Liver (tissue), 9 donors: ENCODE measurements around the gene IL10RB. TPM values are rescaled to one million over a fixed set of nuclear protein-coding genes. Genes with fewer than 3 reads are reported as not detected.
A peak's percentile ranks its signal among the peaks of the same experiment; 100 is the strongest.

Experiments used
- DNase-seq: peaks from one replicate; pipeline ENCODE4 v3.0.0-alpha.2; 2017; ENCODE audit warnings: low spot score
- H3K27ac ChIP-seq, 2 donors: one replicate each; pipeline ENCODE4 v1.7.0; 2013; ENCODE audit warnings: inconsistent platforms in 2 of 2, low read length in 2 of 2, control low read depth in 1 of 2, low read depth in 1 of 2, mild to moderate bottlenecking in 1 of 2
- H3K27me3 ChIP-seq, 4 donors: one replicate each; pipeline versions ENCODE4 v1.6.1 to v1.7.0; 2013; ENCODE audit warnings: low read length in 3 of 4, inconsistent platforms in 1 of 4, mild to moderate bottlenecking in 1 of 4, moderate library complexity in 1 of 4; ENCODE audit not compliant: control insufficient read depth in 4 of 4, insufficient read depth in 4 of 4
- H3K36me3 ChIP-seq, 4 donors: one replicate each; pipeline versions ENCODE4 v1.6.1 to v1.7.0; 2013; ENCODE audit warnings: low read length in 3 of 4, mild to moderate bottlenecking in 3 of 4, low read depth in 1 of 4, moderate library complexity in 1 of 4; ENCODE audit not compliant: control insufficient read depth in 4 of 4, insufficient read depth in 3 of 4
- H3K4me1 ChIP-seq, 4 donors: one replicate each; pipeline versions ENCODE4 v1.6.1 to v1.7.0; 2013; ENCODE audit warnings: low read length in 3 of 4, mild to moderate bottlenecking in 3 of 4, moderate library complexity in 1 of 4; ENCODE audit not compliant: control insufficient read depth in 4 of 4, insufficient read depth in 4 of 4
- H3K4me3 ChIP-seq, 3 donors: one replicate each; pipeline versions ENCODE4 v1.6.1 to v1.7.0; 2013; ENCODE audit warnings: low read length in 3 of 3, control low read depth in 1 of 3, low read depth in 1 of 3, mild to moderate bottlenecking in 1 of 3
- H3K9ac ChIP-seq, 2 donors: one replicate each; pipeline ENCODE4 v1.7.0; 2013; ENCODE audit warnings: low read length in 2 of 2, mild to moderate bottlenecking in 2 of 2, moderate library complexity in 2 of 2, control low read depth in 1 of 2, low read depth in 1 of 2
- H3K9me3 ChIP-seq, 4 donors: one replicate each; pipeline versions ENCODE4 v1.6.1 to v1.7.0; 2013; ENCODE audit warnings: low read length in 3 of 4; ENCODE audit not compliant: control insufficient read depth in 4 of 4
- CTCF ChIP-seq: fragments of 150-350 bp; IDR thresholded peaks from 2 replicates; pipeline ENCODE4 v1.5.1; 2017; ENCODE audit warnings: improper control_type of control experiment, low read depth, low read length; ENCODE audit not compliant: missing input control
- EGR1 ChIP-seq, 2 donors: IDR thresholded peaks; 2 replicates each; pipeline ENCODE4 v1.6.1; 2016 to 2018; ENCODE audit warnings: antibody characterized with exemption in 2 of 2, low read depth in 2 of 2
- FOXA1 ChIP-seq: IDR thresholded peaks from 2 replicates; pipeline ENCODE4 v1.6.1; 2016; ENCODE audit warnings: antibody characterized with exemption
- FOXA2 ChIP-seq: IDR thresholded peaks from 2 replicates; pipeline ENCODE4 v1.6.1; 2016; ENCODE audit warnings: antibody characterized with exemption
- GABPA ChIP-seq, 2 donors: IDR thresholded peaks in 1 of 2; conservative IDR thresholded peaks in 1 of 2; 2 replicates each; pipeline ENCODE4 v1.6.1; 2016; ENCODE audit warnings: antibody characterized with exemption in 2 of 2, mild to moderate bottlenecking in 1 of 2, moderate library complexity in 1 of 2
- HNF4A ChIP-seq, 2 donors: conservative IDR thresholded peaks; 2 replicates each; pipeline ENCODE4 v1.6.1; 2016; ENCODE audit warnings: antibody characterized with exemption in 2 of 2, mild to moderate bottlenecking in 2 of 2
- HNF4G ChIP-seq: IDR thresholded peaks from 2 replicates; pipeline ENCODE4 v1.6.1; 2016; ENCODE audit warnings: antibody characterized with exemption
- JUND ChIP-seq, 2 donors: IDR thresholded peaks; 2 replicates each; pipeline ENCODE4 v1.6.1; 2016; ENCODE audit warnings: antibody characterized with exemption in 2 of 2
- MAX ChIP-seq: IDR thresholded peaks from 2 replicates; pipeline ENCODE4 v1.6.1; 2016; ENCODE audit warnings: antibody characterized with exemption
- NR2F2 ChIP-seq: IDR thresholded peaks from 2 replicates; pipeline ENCODE4 v1.6.1; 2016; ENCODE audit warnings: antibody characterized with exemption
- RAD21 ChIP-seq, 2 donors: IDR thresholded peaks; 2 replicates each; pipeline ENCODE4 v1.6.1; 2016; ENCODE audit warnings: antibody characterized with exemption in 2 of 2, mild to moderate bottlenecking in 2 of 2
- RXRA ChIP-seq, 2 donors: IDR thresholded peaks; 2 replicates each; pipeline ENCODE4 v1.6.1; 2017 to 2018; ENCODE audit warnings: antibody characterized with exemption in 2 of 2, mild to moderate bottlenecking in 1 of 2
- SP1 ChIP-seq: IDR thresholded peaks from 2 replicates; pipeline ENCODE4 v1.6.1; 2018; ENCODE audit warnings: antibody characterized with exemption, mild to moderate bottlenecking
- TAF1 ChIP-seq: conservative IDR thresholded peaks from 2 replicates; pipeline ENCODE4 v1.6.1; 2016; ENCODE audit warnings: antibody characterized with exemption, mild to moderate bottlenecking
- YY1 ChIP-seq: IDR thresholded peaks from 2 replicates; pipeline ENCODE4 v1.6.1; 2016; ENCODE audit warnings: antibody characterized with exemption, mild to moderate bottlenecking
- ZBTB33 ChIP-seq: IDR thresholded peaks from 2 replicates; pipeline ENCODE4 v1.6.1; 2016; ENCODE audit warnings: antibody characterized with exemption
- WGBS: extraction: QIAGEN DNeasy Blood & Tissue Kit; methylation state at CpG from one replicate; pipeline ENCODE4 v1.1.7; 2013; 5-methylcytosine and 5-hydroxymethylcytosine counted together
- polyA plus RNA-seq, 2 donors: library from polyadenylated mRNA; stranded (reverse) in 1 of 2; unstranded in 1 of 2; fragments of 200-250 nt in 1 of 2; fragments of >200 nt in 1 of 2; fragmentation: Nextera tagmentation in 1 of 2; extraction: Ambion mirVana in 1 of 2; gene quantifications; one replicate each; pipeline versions ENCODE4 v1.2.1 to v1.2.3, GENCODE V29; 2013 to 2015
- total RNA-seq, 2 donors: library from RNA; depleted of rRNA; stranded (reverse); fragments of >200 nt; gene quantifications; one replicate each; pipeline ENCODE4 v1.2.3, GENCODE V29; 2014
- TF ChIP-seq, protein P1 (sequence below): IDR thresholded peaks from 2 replicates; pipeline ENCODE4 v1.6.1; 2016; ENCODE audit warnings: antibody characterized with exemption, mild to moderate bottlenecking
- TF ChIP-seq, protein P2 (sequence below): IDR thresholded peaks from 2 replicates; pipeline ENCODE4 v1.6.1; 2016; ENCODE audit warnings: antibody characterized with exemption
- donor health status: healthy.
- donor health status: healthy.
- donor health status: healthy.
- donor health status: healthy.
- donor health status: healthy.

The IL10RB gene
- total and polyA plus RNA-seq, 4 donors: 16.1 to 22.1 (median 18.8) TPM

DNA sequence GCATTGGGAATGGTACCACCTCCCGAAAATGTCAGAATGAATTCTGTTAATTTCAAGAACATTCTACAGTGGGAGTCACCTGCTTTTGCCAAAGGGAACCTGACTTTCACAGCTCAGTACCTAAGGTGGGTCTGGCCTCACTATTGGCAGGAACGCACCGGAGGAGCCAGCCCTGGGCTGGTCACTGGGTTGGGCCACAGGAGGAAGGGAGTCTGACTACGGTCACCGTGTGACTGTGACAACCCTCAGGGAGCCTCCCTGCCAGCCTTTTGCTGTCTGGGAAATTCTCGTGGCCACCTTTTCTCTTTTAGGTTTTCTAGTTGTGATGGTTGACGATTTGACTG, 2.2 kb downstream of the IL10RB start:
- Histone ChIP-seq H3K36me3 (peaks cover 0 to 8% (median 4%) of the 10 kb centered on the region in 4 donors), H3K27ac (peak overlapping the region; percentile 24 to 56), H3K4me3 (no peak overlapping the region), H3K9ac (no peak overlapping the region), H3K27me3 (no peaks in the 10 kb centered on the region), H3K9me3 (no peaks in the 10 kb centered on the region), H3K4me1 (peaks cover 2 to 40% (median 20%) of the 10 kb centered on the region in 4 donors)
- TF ChIP-seq NR2F2: no peak
- TF ChIP-seq GABPA (IDR thresholded peaks at IDR 0.05 in 1 of 2, conservative IDR thresholded peaks at IDR 0.05 in 1 of 2): no peak
- WGBS: 89% methylated on average over 7 of the region's 7 CpGs
- no peak for DNase-seq

DNA sequence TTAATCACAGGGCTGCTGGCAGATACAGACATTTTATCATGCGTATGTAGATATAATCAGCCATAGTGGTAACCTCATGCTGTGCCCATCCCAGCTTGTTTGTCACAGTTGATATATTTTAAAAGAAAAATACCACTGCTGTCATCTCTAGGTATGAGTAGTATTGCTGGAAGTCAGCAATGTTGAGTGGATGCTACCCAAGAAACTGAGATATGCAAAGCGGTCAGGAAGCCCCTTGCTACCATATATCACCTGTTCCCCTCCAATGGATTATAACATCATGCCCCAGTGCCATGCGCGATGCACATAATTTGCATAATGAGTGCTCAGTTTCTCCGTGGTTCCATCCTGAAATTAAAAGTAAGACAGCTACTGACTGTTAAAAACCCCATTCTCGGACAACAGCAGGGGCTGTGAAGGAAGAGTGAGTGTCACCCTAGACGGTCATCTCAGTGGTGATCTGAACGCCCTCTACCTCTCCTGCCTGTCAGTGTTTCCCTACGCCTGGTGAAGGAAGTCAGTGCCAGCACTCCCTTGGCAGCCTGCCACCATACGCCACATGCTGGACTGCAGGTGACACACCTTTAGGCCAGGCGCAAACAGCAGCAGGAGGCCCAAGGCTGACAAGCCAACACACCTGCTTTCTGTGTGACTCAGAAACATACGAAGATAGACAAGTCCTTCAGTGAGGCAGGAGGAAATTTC, 2.7 kb downstream of the IL10RB start:
- Histone ChIP-seq H3K9me3 (no peaks in the 10 kb centered on the region), H3K27ac (peak overlapping the region; percentile 56 to 69), H3K4me3 (no peak overlapping the region), H3K9ac (no peak overlapping the region), H3K4me1 (peaks cover 2 to 40% (median 20%) of the 10 kb centered on the region in 4 donors), H3K36me3 (peaks cover 0 to 9% (median 6%) of the 10 kb centered on the region in 4 donors), H3K27me3 (no peaks in the 10 kb centered on the region)
- TF ChIP-seq GABPA (IDR thresholded peaks at IDR 0.05 in 1 of 2, conservative IDR thresholded peaks at IDR 0.05 in 1 of 2): peak in 1 of 2 donors; percentile 13
- TF ChIP-seq, protein P1, sequence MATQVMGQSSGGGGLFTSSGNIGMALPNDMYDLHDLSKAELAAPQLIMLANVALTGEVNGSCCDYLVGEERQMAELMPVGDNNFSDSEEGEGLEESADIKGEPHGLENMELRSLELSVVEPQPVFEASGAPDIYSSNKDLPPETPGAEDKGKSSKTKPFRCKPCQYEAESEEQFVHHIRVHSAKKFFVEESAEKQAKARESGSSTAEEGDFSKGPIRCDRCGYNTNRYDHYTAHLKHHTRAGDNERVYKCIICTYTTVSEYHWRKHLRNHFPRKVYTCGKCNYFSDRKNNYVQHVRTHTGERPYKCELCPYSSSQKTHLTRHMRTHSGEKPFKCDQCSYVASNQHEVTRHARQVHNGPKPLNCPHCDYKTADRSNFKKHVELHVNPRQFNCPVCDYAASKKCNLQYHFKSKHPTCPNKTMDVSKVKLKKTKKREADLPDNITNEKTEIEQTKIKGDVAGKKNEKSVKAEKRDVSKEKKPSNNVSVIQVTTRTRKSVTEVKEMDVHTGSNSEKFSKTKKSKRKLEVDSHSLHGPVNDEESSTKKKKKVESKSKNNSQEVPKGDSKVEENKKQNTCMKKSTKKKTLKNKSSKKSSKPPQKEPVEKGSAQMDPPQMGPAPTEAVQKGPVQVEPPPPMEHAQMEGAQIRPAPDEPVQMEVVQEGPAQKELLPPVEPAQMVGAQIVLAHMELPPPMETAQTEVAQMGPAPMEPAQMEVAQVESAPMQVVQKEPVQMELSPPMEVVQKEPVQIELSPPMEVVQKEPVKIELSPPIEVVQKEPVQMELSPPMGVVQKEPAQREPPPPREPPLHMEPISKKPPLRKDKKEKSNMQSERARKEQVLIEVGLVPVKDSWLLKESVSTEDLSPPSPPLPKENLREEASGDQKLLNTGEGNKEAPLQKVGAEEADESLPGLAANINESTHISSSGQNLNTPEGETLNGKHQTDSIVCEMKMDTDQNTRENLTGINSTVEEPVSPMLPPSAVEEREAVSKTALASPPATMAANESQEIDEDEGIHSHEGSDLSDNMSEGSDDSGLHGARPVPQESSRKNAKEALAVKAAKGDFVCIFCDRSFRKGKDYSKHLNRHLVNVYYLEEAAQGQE: no peak
- no peak for TF ChIP-seq CTCF
- peak; percentile 88 for TF ChIP-seq MAX
- TF ChIP-seq, protein P2, sequence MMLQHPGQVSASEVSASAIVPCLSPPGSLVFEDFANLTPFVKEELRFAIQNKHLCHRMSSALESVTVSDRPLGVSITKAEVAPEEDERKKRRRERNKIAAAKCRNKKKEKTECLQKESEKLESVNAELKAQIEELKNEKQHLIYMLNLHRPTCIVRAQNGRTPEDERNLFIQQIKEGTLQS: no peak
- peak; percentile 17 for TF ChIP-seq FOXA2
- TF ChIP-seq HNF4A (conservative IDR thresholded peaks at IDR 0.05): peak; percentile 40 to 62
- peak; percentile 22 for TF ChIP-seq SP1
- no peak for TF ChIP-seq HNF4G
- TF ChIP-seq ZBTB33: peak; percentile 19
- no peak for TF ChIP-seq YY1
- TF ChIP-seq JUND (IDR thresholded peaks at IDR 0.05): peak; percentile 12 to 40
- TF ChIP-seq EGR1 (IDR thresholded peaks at IDR 0.05; ENCODE audit: low read depth in 2 of 2): peak in 1 of 2 donors; percentile 16
- no peak for TF ChIP-seq FOXA1
- no peak for TF ChIP-seq TAF1
- peak; percentile 29 to 71 for TF ChIP-seq RXRA (IDR thresholded peaks at IDR 0.05)
- peak; percentile 69 to 79 for TF ChIP-seq RAD21 (IDR thresholded peaks at IDR 0.05)
- no peak for TF ChIP-seq NR2F2
- DNase-seq: peak; percentile 50
- 54% methylated on average over 12 of the region's 12 CpGs for WGBS
